Panc1 (cell line): Measurements from ENCODE around the gene GOLGA6L26. TPM values are rescaled to one million over a fixed set of nuclear protein-coding genes. Genes with fewer than 3 reads are reported as not detected.
A peak's percentile ranks its signal among the peaks of the same experiment; 100 is the strongest.
"Not testable (repeated sequence)": the region's sequence is repeated elsewhere in the genome, so short reads cannot be mapped to it uniquely, and the experiment has no call there.

Source experiments
- ATAC-seq: fragments of 200-7000 bp; cut with Tn5 transposase; 2 replicates; pipeline ENCODE4 v1.9.1; 2020; ENCODE audit warnings: mild to moderate bottlenecking, moderate library complexity
- BruUV-seq: library from RNA; stranded (reverse); fragments of 400-500 nt; replicated peaks from 2 replicates; lab custom pipeline; 2021; lab: Mats Ljungman, UMichigan
- CTCF ChIA-PET: fragments of 300-600 bp; sonication (Branson Sonifier 250); formaldehyde crosslinking; loops from one replicate; lab custom pipeline; 2022; ENCODE audit warnings: antibody characterized with exemption; lab: Charles Lee
- POLR2A ChIA-PET: fragments of 300-600 bp; sonication (Branson Sonifier 250); formaldehyde crosslinking; loops from one replicate; lab custom pipeline; 2022; ENCODE audit warnings: antibody characterized with exemption; lab: Charles Lee
- DNase-seq: peaks from one replicate; pipeline ENCODE4 v3.0.0-alpha.2; 2010; ENCODE audit warnings: low read depth, low spot score
- H3K27ac ChIP-seq: 2 replicates; pipeline ENCODE4 v1.5.1; 2011; ENCODE audit warnings: mild to moderate bottlenecking, low read length, inconsistent platforms
- H3K27me3 ChIP-seq: fragments of 200-500 bp; sonication (Bioruptor generic); 2 replicates; pipeline ENCODE4 v1.6.0; 2014; ENCODE audit warnings: low read length, inconsistent platforms; ENCODE audit not compliant: control insufficient read depth, insufficient read depth
- H3K36me3 ChIP-seq: fragments of 200-500 bp; sonication (Bioruptor generic); 2 replicates; pipeline ENCODE4 v1.5.1; 2014; ENCODE audit warnings: inconsistent platforms, mild to moderate bottlenecking, low read length, moderate library complexity; ENCODE audit not compliant: control insufficient read depth, insufficient read depth
- H3K4me1 ChIP-seq: 2 replicates; pipeline ENCODE4 v1.5.1; 2011; ENCODE audit warnings: inconsistent platforms, mild to moderate bottlenecking, low read length, moderate library complexity; ENCODE audit not compliant: control insufficient read depth, insufficient read depth
- H3K4me3 ChIP-seq, 2 experiments: 2 replicates each; pipeline ENCODE4 v1.5.1; 2011 to 2012; ENCODE audit warnings: low read depth in 2 of 2, low read length in 2 of 2, mild to moderate bottlenecking in 2 of 2, inconsistent platforms in 1 of 2, moderate library complexity in 1 of 2
- H3K9me3 ChIP-seq: fragments of 200-500 bp; sonication (Bioruptor generic); 2 replicates; pipeline ENCODE4 v1.5.1; 2014; ENCODE audit warnings: low read depth, mild to moderate bottlenecking, inconsistent platforms, low read length, moderate library complexity; ENCODE audit not compliant: control insufficient read depth, insufficient read depth
- in situ Hi-C: cut with HindIII; loops from 2 replicates; pipeline ENCODE4 v1.10.0; 2016; ENCODE audit warnings: low sequenced_read_pairs, low pct_unique_long_range_greater_than_20kb
- intact Hi-C: fragments of 100-400 bp; cut with micrococcal nuclease; formaldehyde crosslinking; loops from one replicate; pipeline ENCODE4 v1.10.0; 2022; ENCODE audit not compliant: unreplicated experiment
- total RNA-seq: library from RNA; stranded (reverse); gene quantifications from one replicate; pipeline ENCODE4 v1.2.1, GENCODE V29; 2021; ENCODE audit not compliant: unreplicated experiment

GOLGA6L26 gene
- total RNA-seq, 1 experiment from 2014 or later, result not detected

GRCh38 chr15:23305921-23306320 lies 28.1 kb downstream of the GOLGA6L26 start:
- H3K4me1 ChIP-seq, ATAC-seq, in situ Hi-C loops, H3K27me3 ChIP-seq, CTCF ChIA-PET, DNase-seq, H3K4me3 ChIP-seq, intact Hi-C loops, BruUV-seq, H3K36me3 ChIP-seq, POLR2A ChIA-PET, H3K27ac ChIP-seq, H3K9me3 ChIP-seq: not testable (repeated sequence)

- POLR2A ChIA-PET, DNase-seq, intact Hi-C loops, H3K9me3 ChIP-seq, BruUV-seq, H3K4me1 ChIP-seq, H3K36me3 ChIP-seq, in situ Hi-C loops, ATAC-seq, H3K27me3 ChIP-seq, CTCF ChIA-PET: not testable (repeated sequence)
- peak overlapping the region; percentile 17; the same call in 1 of the 2 replicates for H3K27ac ChIP-seq
- H3K4me3 ChIP-seq, result peak overlapping the region; percentile 10 to 47; a peak in 3 of 4 replicates
Measured at GRCh38 chr15:23304805-23305204, 29.2 kb downstream of the GOLGA6L26 start.

GRCh38 chr15:23304267-23304666 lies 29.7 kb downstream of the GOLGA6L26 start:
- H3K27ac ChIP-seq, result peak overlapping the region; percentile 44; the same call in 1 of the 2 replicates
- POLR2A ChIA-PET, DNase-seq, H3K36me3 ChIP-seq, H3K9me3 ChIP-seq, H3K27me3 ChIP-seq, H3K4me1 ChIP-seq, BruUV-seq, CTCF ChIA-PET, in situ Hi-C loops, intact Hi-C loops, ATAC-seq: not testable (repeated sequence)
- peak overlapping the region; percentile 47 to 50 for H3K4me3 ChIP-seq

- H3K36me3 ChIP-seq, in situ Hi-C loops: not testable (repeated sequence)
Measured at GRCh38 chr15:23303654-23304053, 30.3 kb downstream of the GOLGA6L26 start.

GRCh38 chr15:23303246-23303645 lies 30.8 kb downstream of the GOLGA6L26 start:
- ATAC-seq, H3K27ac ChIP-seq, H3K36me3 ChIP-seq, H3K9me3 ChIP-seq, H3K27me3 ChIP-seq, H3K4me1 ChIP-seq, CTCF ChIA-PET, BruUV-seq, intact Hi-C loops, POLR2A ChIA-PET, DNase-seq, in situ Hi-C loops: not testable (repeated sequence)
- H3K4me3 ChIP-seq, result peak overlapping the region; percentile 16 to 26; a peak in 2 of 4 replicates

More at GRCh38 chr15:23303654-23304053, 30.3 kb downstream of the GOLGA6L26 start:
- H3K4me3 ChIP-seq, result peak overlapping the region; percentile 47 to 50
- H3K27me3 ChIP-seq, BruUV-seq, DNase-seq, CTCF ChIA-PET, POLR2A ChIA-PET, intact Hi-C loops, H3K4me1 ChIP-seq, H3K27ac ChIP-seq, H3K9me3 ChIP-seq, ATAC-seq: not testable (repeated sequence)

Other genes starting within 250 kb of the GOLGA6L26 start
- not detected for gene GOLGA6L1, start 197.4 kb downstream of the GOLGA6L26 start, total RNA-seq
- 0.15 TPM for gene GOLGA8S, start 20.6 kb upstream of the GOLGA6L26 start, total RNA-seq
- gene GOLGA6L2, start 113.0 kb upstream of the GOLGA6L26 start, total RNA-seq, result not detected
- gene MKRN3, start 231.5 kb upstream of the GOLGA6L26 start, total RNA-seq, result 7.9 TPM